GM19239 (cell line): ENCODE measurements around the gene EID3.
"Not testable (repeated sequence)": the region's sequence is repeated elsewhere in the genome, so short reads cannot be mapped to it uniquely, and the experiment has no call there.

Experiments used
- DNase-seq: peaks from one replicate; pipeline ENCODE4 v3.0.0; 2011; ENCODE audit warnings: low spot score; ENCODE audit not compliant: insufficient read length
- FAIRE-seq: peaks from 2 replicates; lab custom pipeline; 2011; peaks lifted over from hg19 to GRCh38; lab: Jason Lieb, UNC

Gene EID3

GRCh38 chr12:104286516-104287482 is 16.7 kb upstream of the EID3 start:
- FAIRE-seq (peak; percentile 96), DNase-seq (peak; percentile 67)

- FAIRE-seq (peak; percentile 84), DNase-seq (peak; percentile 70)
These were observed 14.8 kb upstream of the EID3 start for GRCh38 chr12:104288635-104289274.

GRCh38 chr12:104290320-104290719 is 13.2 kb upstream of the EID3 start:
- FAIRE-seq = no peak

GRCh38 chr12:104290855-104291254 is 12.7 kb upstream of the EID3 start:
- DNase-seq (no peak), FAIRE-seq (no peak)

More at GRCh38 chr12:104290320-104290719, 13.2 kb upstream of the EID3 start:
- no peak for DNase-seq

GRCh38 chr12:104291867-104292524 is 11.5 kb upstream of the EID3 start:
- DNase-seq = no peak
- no peak for FAIRE-seq

GRCh38 chr12:104292872-104293794 is 10.4 kb upstream of the EID3 start:
- FAIRE-seq (no peak), DNase-seq (no peak)

- DNase-seq, FAIRE-seq: not testable (repeated sequence)
These were observed 9.2 kb upstream of the EID3 start for GRCh38 chr12:104294158-104294859.

- no peak for DNase-seq
- no peak for FAIRE-seq
These were observed 8.4 kb upstream of the EID3 start for GRCh38 chr12:104294927-104295668.

GRCh38 chr12:104295954-104296353 is 7.6 kb upstream of the EID3 start:
- DNase-seq (no peak), FAIRE-seq (no peak)

- no peak for FAIRE-seq
- DNase-seq = no peak
These were observed 6.8 kb upstream of the EID3 start for GRCh38 chr12:104296718-104297117.

- FAIRE-seq = no peak
These were observed 5.9 kb upstream of the EID3 start for GRCh38 chr12:104297477-104298113.

GRCh38 chr12:104299842-104300481 is 3.6 kb upstream of the EID3 start:
- FAIRE-seq (no peak), DNase-seq (no peak)

More at GRCh38 chr12:104297477-104298113, 5.9 kb upstream of the EID3 start:
- no peak for DNase-seq

- FAIRE-seq = peak; percentile 42
- no peak for DNase-seq
These were observed 896 bp downstream of the EID3 start for GRCh38 chr12:104304261-104305009.

- FAIRE-seq (no peak), DNase-seq (no peak)
These were observed 1.8 kb downstream of the EID3 start for GRCh38 chr12:104305349-104305748.

- DNase-seq (no peak), FAIRE-seq (no peak)
These were observed 2.8 kb downstream of the EID3 start for GRCh38 chr12:104306376-104306775.

- DNase-seq (no peak), FAIRE-seq (no peak)
These were observed 3.6 kb downstream of the EID3 start for GRCh38 chr12:104306943-104307654.
